ENCODE measurements around the gene NCOA3.

DNA sequence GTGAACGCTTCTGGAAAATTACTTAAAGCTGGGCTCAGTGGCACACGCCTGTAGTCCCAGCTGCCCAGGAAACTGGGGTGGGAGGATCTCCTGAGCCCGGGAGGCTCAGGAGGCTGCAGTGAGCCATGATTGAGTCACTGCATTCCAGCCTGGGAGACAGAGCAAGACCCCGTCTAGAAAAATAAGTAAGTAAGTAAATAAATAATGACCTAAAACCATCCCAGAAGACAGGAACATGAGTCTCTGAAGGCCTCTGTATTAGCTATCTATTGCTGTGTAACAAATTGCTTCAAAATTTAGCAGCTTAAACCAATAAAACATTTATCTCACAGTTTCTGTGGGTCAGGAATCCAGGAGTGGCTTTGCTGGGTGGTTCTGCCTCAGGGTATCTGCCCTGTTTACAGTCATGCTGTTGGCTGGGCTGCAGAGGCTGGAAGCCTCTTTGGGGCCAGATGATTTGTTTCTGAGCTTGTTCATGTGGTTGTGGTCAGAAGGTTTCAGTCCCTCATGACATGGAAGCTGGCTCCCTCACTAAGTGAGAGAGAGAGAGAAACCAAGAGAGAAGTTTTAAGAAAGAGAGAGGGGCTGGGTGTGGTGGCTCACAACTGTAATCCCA lies 48.4 kb upstream of the NCOA3 start:
- no peak for TF ChIP-seq LEF1 (IDR thresholded peaks at IDR 0.05; ENCODE audit: borderline replicate concordance)
- no peak for TF ChIP-seq FOXM1 (IDR thresholded peaks at IDR 0.05; ENCODE audit: borderline replicate concordance)
- TF ChIP-seq SP1 (IDR thresholded peaks at IDR 0.05), result no peak
- no peak for TF ChIP-seq ARNT (IDR thresholded peaks at IDR 0.05)
